Neuronal stem cell (in vitro differentiated cells): ENCODE results near the gene POLD1.
A peak's percentile ranks its signal among the peaks of the same experiment; 100 is the strongest.

Experiments used
- DNase-seq: peaks from one replicate; pipeline ENCODE4 v3.0.0-alpha.2; 2013; ENCODE audit warnings: low spot score
- H2AFZ ChIP-seq: one replicate; pipeline ENCODE4 v1.6.1; 2013; ENCODE audit warnings: mild to moderate bottlenecking, low read length, inconsistent platforms
- H2AK5ac ChIP-seq: 2 replicates; pipeline ENCODE4 v1.6.1; 2013; ENCODE audit warnings: low read depth, mild to moderate bottlenecking, inconsistent platforms, low read length, moderate library complexity, mixed read lengths
- H2BK120ac ChIP-seq: 2 replicates; pipeline ENCODE4 v1.6.1; 2013; ENCODE audit warnings: low read depth, mild to moderate bottlenecking, inconsistent platforms, low read length, moderate library complexity, mixed read lengths
- H2BK12ac ChIP-seq: one replicate; pipeline ENCODE4 v1.6.1; 2013; ENCODE audit warnings: low read length, inconsistent platforms
- H2BK15ac ChIP-seq: 2 replicates; pipeline ENCODE4 v1.6.1; 2013; ENCODE audit warnings: mild to moderate bottlenecking, low read length, inconsistent platforms, mixed read lengths
- H2BK5ac ChIP-seq: one replicate; pipeline ENCODE4 v1.6.1; 2013; ENCODE audit warnings: inconsistent platforms, mild to moderate bottlenecking, low read length, moderate library complexity
- H3K14ac ChIP-seq: one replicate; pipeline ENCODE4 v1.6.1; 2013; ENCODE audit warnings: low read length, inconsistent platforms
- H3K18ac ChIP-seq: 2 replicates; pipeline ENCODE4 v1.6.1; 2013; ENCODE audit warnings: low read length, inconsistent platforms
- H3K23ac ChIP-seq: 2 replicates; pipeline ENCODE4 v1.6.1; 2013; ENCODE audit warnings: low read depth, mild to moderate bottlenecking, mixed read lengths, low read length, inconsistent platforms; ENCODE audit not compliant: poor library complexity
- H3K27ac ChIP-seq: replicated peaks from 3 replicates; pipeline ENCODE4 v1.5.1; 2013; ENCODE audit warnings: low read length, inconsistent platforms
- H3K27me3 ChIP-seq, 3 experiments: 2 replicates each; pipeline ENCODE4 v1.6.1; 2013; ENCODE audit warnings: low read length in 3 of 3, mild to moderate bottlenecking in 2 of 3, inconsistent platforms in 1 of 3, low read depth in 1 of 3, mixed read lengths in 1 of 3, moderate library complexity in 1 of 3; ENCODE audit not compliant: control insufficient read depth in 3 of 3, insufficient read depth in 3 of 3
- H3K36me3 ChIP-seq, 2 donors: replicated peaks in 1 of 2; 2 replicates each; pipeline ENCODE4 v1.6.1; 2013; ENCODE audit warnings: low read length in 2 of 2; ENCODE audit not compliant: control insufficient read depth in 2 of 2, insufficient read depth in 2 of 2
- H3K4ac ChIP-seq: 2 replicates; pipeline ENCODE4 v1.6.1; 2013; ENCODE audit warnings: inconsistent platforms, mild to moderate bottlenecking, low read length, moderate library complexity
- H3K4me1 ChIP-seq, 2 donors: 1 replicate in 1 of 2; 2 replicates in 1 of 2; pipeline ENCODE4 v1.6.1; 2013; ENCODE audit warnings: low read length in 2 of 2, low read depth in 1 of 2; ENCODE audit not compliant: control insufficient read depth in 2 of 2, insufficient read depth in 1 of 2
- H3K4me2 ChIP-seq: one replicate; pipeline ENCODE4 v1.6.1; 2013; ENCODE audit warnings: mild to moderate bottlenecking, low read length, inconsistent platforms; ENCODE audit not compliant: insufficient read depth, poor library complexity, severe bottlenecking
- H3K4me3 ChIP-seq, 2 donors: 2 replicates each; pipeline ENCODE4 v1.5.1; 2013; ENCODE audit warnings: low read length in 2 of 2, mild to moderate bottlenecking in 2 of 2, inconsistent platforms in 1 of 2, moderate library complexity in 1 of 2
- H3K79me1 ChIP-seq: one replicate; pipeline ENCODE4 v1.6.1; 2013; ENCODE audit warnings: low read depth, mild to moderate bottlenecking, inconsistent platforms, low read length, moderate library complexity
- H3K9ac ChIP-seq: one replicate; pipeline ENCODE4 v1.6.1; 2013; ENCODE audit warnings: mild to moderate bottlenecking, low read depth, low read length, inconsistent platforms; ENCODE audit not compliant: poor library complexity
- H3K9me3 ChIP-seq, 2 donors: replicated peaks in 1 of 2; 2 replicates each; pipeline versions ENCODE3 to v1.6.1; 2013; ENCODE audit warnings: low read length in 2 of 2, mild to moderate bottlenecking in 2 of 2, inconsistent platforms in 1 of 2, low read depth in 1 of 2, mixed read lengths in 1 of 2, moderate library complexity in 1 of 2; ENCODE audit not compliant: control insufficient read depth in 2 of 2, insufficient read depth in 1 of 2
- H4K8ac ChIP-seq: one replicate; pipeline ENCODE4 v1.6.1; 2013; ENCODE audit warnings: low read depth, mild to moderate bottlenecking, inconsistent platforms, low read length, moderate library complexity
- H4K91ac ChIP-seq: one replicate; pipeline ENCODE4 v1.6.1; 2013; ENCODE audit warnings: low read length, low read depth, mild to moderate bottlenecking, inconsistent platforms; ENCODE audit not compliant: poor library complexity
- WGBS, 2 donors: extraction: QIAGEN DNeasy Blood & Tissue Kit; methylation state at CpG; one replicate each; pipeline ENCODE4 v1.1.7; 2013; ENCODE audit warnings: missing lambda C conversion rate in 2 of 2, mixed read lengths in 1 of 2; ENCODE audit not compliant: insufficient read length in 2 of 2, insufficient replicate concordance in 1 of 2; ENCODE audit errors: extremely low coverage in 2 of 2; 5-methylcytosine and 5-hydroxymethylcytosine counted together

Gene POLD1

DNA sequence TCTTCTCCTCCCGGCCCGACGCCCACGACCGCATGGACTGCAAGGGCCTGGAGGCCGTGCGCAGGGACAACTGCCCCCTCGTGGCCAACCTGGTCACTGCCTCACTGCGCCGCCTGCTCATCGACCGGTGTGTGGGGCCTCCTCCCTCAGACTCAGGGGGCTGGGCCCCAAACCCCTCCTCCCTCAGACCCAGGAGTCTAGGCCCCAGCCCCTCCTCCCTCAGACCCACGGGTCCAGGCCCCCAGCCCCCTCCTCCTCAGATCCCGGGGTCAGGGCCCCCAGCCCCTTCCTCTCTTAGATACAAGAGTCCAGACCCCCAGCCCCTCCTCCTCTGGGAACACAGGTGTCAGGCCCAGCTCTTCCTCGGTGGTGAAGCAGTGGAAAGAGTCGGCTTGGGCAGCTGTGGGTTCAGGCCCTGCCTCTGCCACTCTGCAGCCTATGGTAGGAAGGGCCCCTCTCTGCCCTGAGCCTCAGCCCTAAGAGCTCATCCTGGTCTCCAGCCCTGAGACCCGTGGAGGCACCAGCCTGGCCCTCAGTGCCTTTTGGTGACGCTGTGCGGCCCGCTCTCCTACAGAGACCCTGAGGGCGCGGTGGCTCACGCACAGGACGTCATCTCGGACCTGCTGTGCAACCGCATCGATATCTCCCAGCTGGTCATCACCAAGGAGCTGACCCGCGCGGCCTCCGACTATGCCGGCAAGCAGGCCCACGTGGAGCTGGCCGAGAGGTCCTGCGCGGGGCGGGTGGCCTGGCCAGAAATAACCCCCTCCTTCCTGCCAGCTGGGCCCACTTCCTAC lies 30.9 kb downstream of the POLD1 start:
- Histone ChIP-seq H4K8ac (no peak overlapping the region), H3K9ac (no peak overlapping the region), H3K18ac (peak overlapping the region; percentile 85), H2BK5ac (no peak overlapping the region), H2AK5ac (peak overlapping the region; percentile 66), H3K9me3 (peaks cover 0 to 1% of the 10 kb centered on the region in 2 donors), H3K36me3 (peaks cover 15 to 41% of the 10 kb centered on the region in 2 donors), H2BK120ac (no peak overlapping the region), H3K23ac (peak overlapping the region; percentile 44), H3K4me1 (peaks cover 5 to 6% of the 10 kb centered on the region in 2 donors), H3K79me1 (no peaks in the 10 kb centered on the region), H4K91ac (no peak overlapping the region), H3K14ac (peak overlapping the region; percentile 82), H3K4ac (peak overlapping the region; percentile 69), H3K4me3 (no peak overlapping the region), H3K4me2 (no peak overlapping the region), H2AFZ (peak overlapping the region; percentile 65), H2BK15ac (no peak overlapping the region), H3K27me3 (peaks cover 0 to 17% (median 5%) of the 10 kb centered on the region in 3 experiments), H3K27ac (no peak overlapping the region), H2BK12ac (peak overlapping the region; percentile 46)
- DNase-seq: peak; percentile 62
- WGBS, 2 donors: no CpG with 5 or more reads among the region's 37 CpGs

DNA sequence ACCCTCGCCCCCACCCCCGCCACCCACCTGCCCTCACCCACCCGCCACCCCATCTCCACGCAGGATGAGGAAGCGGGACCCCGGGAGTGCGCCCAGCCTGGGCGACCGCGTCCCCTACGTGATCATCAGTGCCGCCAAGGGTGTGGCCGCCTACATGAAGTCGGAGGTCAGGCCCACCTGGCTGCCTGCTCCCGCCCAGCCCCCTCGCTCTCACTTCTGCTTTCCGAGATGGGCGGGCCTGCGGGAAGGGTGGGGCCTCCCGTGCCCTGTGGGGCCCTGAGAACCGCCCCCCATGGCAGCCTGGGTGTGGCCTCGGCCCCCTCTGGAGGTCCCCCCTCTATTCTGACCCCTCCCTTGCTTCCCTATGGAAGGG lies 31.5 kb downstream of the POLD1 start:
- no CpG with 5 or more reads among the region's 22 CpGs for WGBS, 2 donors
- no peak overlapping the region for H2AK5ac ChIP-seq
- no peak overlapping the region for H3K14ac ChIP-seq
- peaks cover 0 to 20% (median 5%) of the 10 kb centered on the region in 3 experiments for H3K27me3 ChIP-seq
- H2BK15ac ChIP-seq: no peak overlapping the region
- H3K4ac ChIP-seq: no peak overlapping the region
- H3K18ac ChIP-seq: no peak overlapping the region
- H3K79me1 ChIP-seq: no peaks in the 10 kb centered on the region
- peaks cover 13 to 35% of the 10 kb centered on the region in 2 donors for H3K36me3 ChIP-seq
- no peak overlapping the region for H3K27ac ChIP-seq
- DNase-seq: no peak
- no peak overlapping the region for H4K91ac ChIP-seq
- no peak overlapping the region for H3K4me2 ChIP-seq
- H4K8ac ChIP-seq: peak overlapping the region; percentile 48
- H2BK12ac ChIP-seq: no peak overlapping the region
- no peak overlapping the region for H3K23ac ChIP-seq
- peak overlapping the region; percentile 66 for H2BK5ac ChIP-seq
- no peak overlapping the region for H3K9ac ChIP-seq
- no peak overlapping the region for H3K4me3 ChIP-seq
- no peak overlapping the region for H2BK120ac ChIP-seq
- peaks cover 0 to 1% of the 10 kb centered on the region in 2 donors for H3K9me3 ChIP-seq
- no peak overlapping the region for H2AFZ ChIP-seq
- peaks cover 5 to 6% of the 10 kb centered on the region in 2 donors for H3K4me1 ChIP-seq

- no peak overlapping the region for H2BK15ac ChIP-seq
- no peak overlapping the region for H3K9ac ChIP-seq
- H3K9me3 ChIP-seq: peaks cover 0 to 1% of the 10 kb centered on the region in 2 donors
- H3K4me2 ChIP-seq: no peak overlapping the region
- WGBS, 2 donors: no CpG with 5 or more reads among the region's 35 CpGs
- H2AFZ ChIP-seq: no peak overlapping the region
- peaks cover 0 to 20% (median 5%) of the 10 kb centered on the region in 3 experiments for H3K27me3 ChIP-seq
- no peak overlapping the region for H2BK12ac ChIP-seq
- H2BK120ac ChIP-seq: no peak overlapping the region
- peak overlapping the region; percentile 80 for H3K18ac ChIP-seq
- H4K91ac ChIP-seq: peak overlapping the region; percentile 53
- peak overlapping the region; percentile 66 for H2BK5ac ChIP-seq
- peaks cover 13 to 31% of the 10 kb centered on the region in 2 donors for H3K36me3 ChIP-seq
- H3K14ac ChIP-seq: no peak overlapping the region
- no peak overlapping the region for H2AK5ac ChIP-seq
- H3K4ac ChIP-seq: no peak overlapping the region
- H3K4me3 ChIP-seq: no peak overlapping the region
- H3K23ac ChIP-seq: peak overlapping the region; percentile 55
- H3K27ac ChIP-seq: no peak overlapping the region
- no peaks in the 10 kb centered on the region for H3K79me1 ChIP-seq
- peaks cover 5 to 6% of the 10 kb centered on the region in 2 donors for H3K4me1 ChIP-seq
- peak overlapping the region; percentile 48 for H4K8ac ChIP-seq
- no peak for DNase-seq
Observed at GRCh38 chr19:50416034-50416977, 32.2 kb downstream of the POLD1 start.
